HG03159 (cell line): ENCODE measurements around the gene SLC37A1.
A peak's percentile ranks its signal among the peaks of the same experiment; 100 is the strongest.

ENCODE experiments used
- ATAC-seq: cut with Tn5 transposase; IDR thresholded peaks from one replicate; pipeline ENCODE4 v1.9.1; 2021; ENCODE audit warnings: mild to moderate bottlenecking, moderate library complexity; ENCODE audit not compliant: unreplicated experiment

The SLC37A1 gene

GRCh38 chr21:42478504-42478903, 35.1 kb upstream of the SLC37A1 start:
- ATAC-seq: no peak

- ATAC-seq: no peak
Measured at GRCh38 chr21:42479582-42479981, 34.1 kb upstream of the SLC37A1 start.

GRCh38 chr21:42480736-42481135, 32.9 kb upstream of the SLC37A1 start:
- ATAC-seq: no peak

- no peak for ATAC-seq
Measured at GRCh38 chr21:42481169-42481568, 32.5 kb upstream of the SLC37A1 start.

- ATAC-seq: no peak
Measured at GRCh38 chr21:42484966-42485365, 28.7 kb upstream of the SLC37A1 start.

GRCh38 chr21:42486072-42486471, 27.6 kb upstream of the SLC37A1 start:
- ATAC-seq: no peak

- ATAC-seq: no peak
Measured at GRCh38 chr21:42486531-42486930, 27.1 kb upstream of the SLC37A1 start.

GRCh38 chr21:42489006-42489563, 24.6 kb upstream of the SLC37A1 start:
- no peak for ATAC-seq

GRCh38 chr21:42489991-42490390, 23.7 kb upstream of the SLC37A1 start:
- ATAC-seq: no peak

- ATAC-seq: no peak
Measured at GRCh38 chr21:42490720-42491119, 22.9 kb upstream of the SLC37A1 start.

GRCh38 chr21:42491328-42491727, 22.3 kb upstream of the SLC37A1 start:
- no peak for ATAC-seq

GRCh38 chr21:42492201-42492600, 21.5 kb upstream of the SLC37A1 start:
- no peak for ATAC-seq

- ATAC-seq: no peak
Measured at GRCh38 chr21:42493109-42494060, 20.3 kb upstream of the SLC37A1 start.

- ATAC-seq: no peak
Measured at GRCh38 chr21:42495027-42495426, 18.6 kb upstream of the SLC37A1 start.

GRCh38 chr21:42495765-42496119, 17.9 kb upstream of the SLC37A1 start:
- ATAC-seq: peak; percentile 12

GRCh38 chr21:42496120-42496838, 17.4 kb upstream of the SLC37A1 start, which contains the start of gene RSPH1:
Gene RSPH1 (minus strand): TSS chr21:42496224. CDS start chr21:42496186, 38 bp downstream.
- ATAC-seq: peak; percentile 94

- ATAC-seq: no peak
Measured at GRCh38 chr21:42496839-42497202, 16.8 kb upstream of the SLC37A1 start.

GRCh38 chr21:42498012-42498411, 15.6 kb upstream of the SLC37A1 start:
- no peak for ATAC-seq

GRCh38 chr21:42499444-42500112, 14.1 kb upstream of the SLC37A1 start:
- ATAC-seq: no peak

- ATAC-seq: no peak
Measured at GRCh38 chr21:42500225-42500624, 13.4 kb upstream of the SLC37A1 start.

GRCh38 chr21:42500736-42501135, 12.9 kb upstream of the SLC37A1 start:
- ATAC-seq: no peak
